ENCODE measurements around the gene FOXD3. TPM values are rescaled to one million over a fixed set of nuclear protein-coding genes. Genes with fewer than 3 reads are reported as not detected.

FOXD3 gene
- total RNA-seq, 1 donor from 2014 or later: 0.70 TPM

GRCh38 chr1:63322944-63323864 lies 837 bp downstream of the FOXD3 start:
- no peaks in the 10 kb centered on the region for H3K36me3 Mint-ChIP-seq
- DNase-seq (ENCODE audit: extremely low spot score, unreplicated experiment): no peak
- H3K9me3 Mint-ChIP-seq: no peaks in the 10 kb centered on the region
- H3K4me1 Mint-ChIP-seq (ENCODE audit: unreplicated experiment): peaks cover 12% of the 10 kb centered on the region
- peaks cover 86% of the 10 kb centered on the region for H3K27me3 Mint-ChIP-seq
- H3K4me3 Mint-ChIP-seq: peak overlapping the region; percentile 83
- TF ChIP-seq CTCF (conservative IDR thresholded peaks at IDR 0.05): peak; percentile 22
- H3K27ac Mint-ChIP-seq: peak overlapping the region; percentile 75

DNA sequence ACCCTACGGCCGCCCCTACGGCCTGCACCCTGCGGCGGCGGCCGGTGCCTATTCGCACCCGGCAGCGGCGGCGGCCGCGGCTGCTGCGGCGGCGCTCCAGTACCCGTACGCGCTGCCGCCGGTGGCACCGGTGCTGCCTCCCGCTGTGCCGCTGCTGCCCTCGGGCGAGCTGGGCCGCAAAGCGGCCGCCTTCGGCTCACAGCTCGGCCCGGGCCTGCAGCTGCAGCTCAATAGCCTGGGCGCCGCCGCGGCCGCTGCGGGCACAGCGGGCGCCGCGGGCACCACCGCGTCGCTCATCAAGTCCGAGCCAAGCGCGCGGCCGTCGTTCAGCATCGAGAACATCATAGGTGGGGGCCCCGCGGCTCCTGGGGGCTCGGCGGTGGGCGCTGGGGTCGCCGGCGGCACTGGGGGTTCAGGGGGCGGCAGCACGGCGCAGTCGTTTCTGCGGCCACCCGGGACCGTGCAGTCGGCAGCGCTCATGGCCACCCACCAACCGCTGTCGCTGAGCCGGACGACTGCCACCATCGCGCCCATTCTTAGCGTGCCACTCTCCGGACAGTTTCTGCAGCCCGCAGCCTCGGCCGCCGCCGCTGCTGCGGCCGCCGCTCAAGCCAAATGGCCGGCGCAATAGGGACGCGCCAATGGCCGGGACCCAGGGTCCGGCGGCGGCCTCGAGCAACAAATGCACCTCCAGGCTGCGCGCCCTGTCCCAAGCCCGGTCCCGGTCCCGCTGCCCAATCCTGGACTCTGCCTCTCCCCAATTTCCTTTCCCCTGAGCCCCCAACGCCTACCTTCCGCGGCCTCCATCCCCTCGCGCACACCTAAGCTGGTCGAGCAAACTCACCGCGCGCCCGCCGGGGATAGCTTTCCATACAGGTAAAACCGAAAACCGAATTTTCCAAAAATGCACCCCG lies 1.8 kb downstream of the FOXD3 start:
- Mint-ChIP-seq H3K27me3 (peaks cover 86% of the 10 kb centered on the region), H3K36me3 (no peaks in the 10 kb centered on the region), H3K9me3 (no peaks in the 10 kb centered on the region), H3K4me1 (ENCODE audit: unreplicated experiment) (peaks cover 12% of the 10 kb centered on the region), H3K27ac (peak overlapping the region; percentile 56), H3K4me3 (peak overlapping the region; percentile 84)
- no peak for TF ChIP-seq CTCF (conservative IDR thresholded peaks at IDR 0.05)
- DNase-seq (ENCODE audit: extremely low spot score, unreplicated experiment): no peak

DNA sequence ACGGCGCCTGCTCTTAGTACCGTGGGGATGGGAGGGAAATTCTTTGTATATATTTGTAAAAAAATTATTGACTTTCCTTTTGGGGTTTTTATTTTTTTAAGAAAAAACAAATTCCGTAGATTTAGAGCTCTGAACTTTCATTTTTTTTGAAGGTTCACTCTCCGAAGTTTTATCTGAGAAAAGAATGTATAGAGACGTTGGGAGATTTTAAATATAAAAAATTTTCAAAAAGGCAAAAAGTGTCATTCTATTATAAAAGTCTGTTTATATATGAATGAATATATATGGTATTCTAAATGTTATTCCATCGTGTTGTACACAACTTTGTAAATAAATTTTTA lies 2.4 kb downstream of the FOXD3 start:
- no peak for DNase-seq (ENCODE audit: extremely low spot score, unreplicated experiment)
- H3K4me3 Mint-ChIP-seq: peak overlapping the region; percentile 84
- H3K36me3 Mint-ChIP-seq: no peaks in the 10 kb centered on the region
- no peak for TF ChIP-seq CTCF (conservative IDR thresholded peaks at IDR 0.05)
- peak overlapping the region; percentile 56 for H3K27ac Mint-ChIP-seq
- peaks cover 12% of the 10 kb centered on the region for H3K4me1 Mint-ChIP-seq (ENCODE audit: unreplicated experiment)
- peaks cover 86% of the 10 kb centered on the region for H3K27me3 Mint-ChIP-seq
- H3K9me3 Mint-ChIP-seq: no peaks in the 10 kb centered on the region

DNA sequence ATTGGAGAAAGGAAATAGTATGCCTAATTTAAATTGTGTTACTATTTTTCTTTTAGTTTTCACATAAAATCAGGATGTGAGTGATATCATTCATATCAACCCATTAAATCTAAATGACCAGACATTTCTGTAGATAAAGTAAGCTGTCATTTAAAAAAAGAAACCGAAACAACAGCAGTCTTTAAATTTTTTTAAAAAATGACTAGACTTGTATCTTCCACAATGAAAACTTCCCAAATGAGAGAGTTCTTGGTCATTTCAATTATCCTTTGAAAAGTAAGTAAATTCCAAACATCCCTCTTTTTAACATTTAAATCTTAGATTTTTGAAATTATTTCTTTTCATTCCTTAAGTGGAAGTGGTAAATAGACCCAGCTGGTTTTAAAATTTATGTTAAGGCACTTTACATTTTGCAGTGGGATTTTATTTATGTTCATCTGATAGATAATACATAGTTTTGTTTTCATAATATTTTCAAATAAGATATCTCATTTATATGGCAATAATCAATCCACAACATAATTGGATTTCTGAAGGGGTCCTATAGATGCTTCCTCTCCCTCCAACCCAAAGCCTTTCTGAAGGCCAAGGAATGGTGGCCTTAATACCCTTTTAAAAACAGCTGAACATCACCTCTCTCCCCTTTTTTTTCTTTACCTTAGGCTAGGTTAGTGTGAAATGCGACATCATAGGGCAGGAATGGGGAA lies 3.1 kb downstream of the FOXD3 start:
- Mint-ChIP-seq H3K27me3 (peaks cover 83% of the 10 kb centered on the region), H3K9me3 (no peaks in the 10 kb centered on the region), H3K36me3 (no peaks in the 10 kb centered on the region), H3K27ac (no peak overlapping the region), H3K4me3 (peak overlapping the region; percentile 48), H3K4me1 (ENCODE audit: unreplicated experiment) (peaks cover 12% of the 10 kb centered on the region)
- no peak for DNase-seq (ENCODE audit: extremely low spot score, unreplicated experiment)
- no peak for TF ChIP-seq CTCF (conservative IDR thresholded peaks at IDR 0.05)

- Mint-ChIP-seq H3K36me3 (no peaks in the 10 kb centered on the region), H3K4me3 (peak overlapping the region; percentile 23), H3K27ac (no peak overlapping the region), H3K4me1 (ENCODE audit: unreplicated experiment) (peaks cover 12% of the 10 kb centered on the region), H3K9me3 (no peaks in the 10 kb centered on the region), H3K27me3 (peaks cover 83% of the 10 kb centered on the region)
- TF ChIP-seq CTCF (conservative IDR thresholded peaks at IDR 0.05): no peak
- no peak for DNase-seq (ENCODE audit: extremely low spot score, unreplicated experiment)
Measured at GRCh38 chr1:63326106-63326472, 3.7 kb downstream of the FOXD3 start.

Measured in type B pancreatic cell (in vitro differentiated cells).